ENCODE data around the gene GRWD1. TPM values are rescaled to one million over a fixed set of nuclear protein-coding genes. Genes with fewer than 3 reads are reported as not detected.

Gene GRWD1
- total and polyA plus RNA-seq, 2 of the 13 experiments (the other 11 are each of a cell fraction or from before 2014, with no cell fraction given) = 10.8 to 46.6 TPM

GRCh38 chr19:48403606-48404005 is 42.2 kb upstream of the GRWD1 start (continued):
- TF ChIP-seq, protein P1, sequence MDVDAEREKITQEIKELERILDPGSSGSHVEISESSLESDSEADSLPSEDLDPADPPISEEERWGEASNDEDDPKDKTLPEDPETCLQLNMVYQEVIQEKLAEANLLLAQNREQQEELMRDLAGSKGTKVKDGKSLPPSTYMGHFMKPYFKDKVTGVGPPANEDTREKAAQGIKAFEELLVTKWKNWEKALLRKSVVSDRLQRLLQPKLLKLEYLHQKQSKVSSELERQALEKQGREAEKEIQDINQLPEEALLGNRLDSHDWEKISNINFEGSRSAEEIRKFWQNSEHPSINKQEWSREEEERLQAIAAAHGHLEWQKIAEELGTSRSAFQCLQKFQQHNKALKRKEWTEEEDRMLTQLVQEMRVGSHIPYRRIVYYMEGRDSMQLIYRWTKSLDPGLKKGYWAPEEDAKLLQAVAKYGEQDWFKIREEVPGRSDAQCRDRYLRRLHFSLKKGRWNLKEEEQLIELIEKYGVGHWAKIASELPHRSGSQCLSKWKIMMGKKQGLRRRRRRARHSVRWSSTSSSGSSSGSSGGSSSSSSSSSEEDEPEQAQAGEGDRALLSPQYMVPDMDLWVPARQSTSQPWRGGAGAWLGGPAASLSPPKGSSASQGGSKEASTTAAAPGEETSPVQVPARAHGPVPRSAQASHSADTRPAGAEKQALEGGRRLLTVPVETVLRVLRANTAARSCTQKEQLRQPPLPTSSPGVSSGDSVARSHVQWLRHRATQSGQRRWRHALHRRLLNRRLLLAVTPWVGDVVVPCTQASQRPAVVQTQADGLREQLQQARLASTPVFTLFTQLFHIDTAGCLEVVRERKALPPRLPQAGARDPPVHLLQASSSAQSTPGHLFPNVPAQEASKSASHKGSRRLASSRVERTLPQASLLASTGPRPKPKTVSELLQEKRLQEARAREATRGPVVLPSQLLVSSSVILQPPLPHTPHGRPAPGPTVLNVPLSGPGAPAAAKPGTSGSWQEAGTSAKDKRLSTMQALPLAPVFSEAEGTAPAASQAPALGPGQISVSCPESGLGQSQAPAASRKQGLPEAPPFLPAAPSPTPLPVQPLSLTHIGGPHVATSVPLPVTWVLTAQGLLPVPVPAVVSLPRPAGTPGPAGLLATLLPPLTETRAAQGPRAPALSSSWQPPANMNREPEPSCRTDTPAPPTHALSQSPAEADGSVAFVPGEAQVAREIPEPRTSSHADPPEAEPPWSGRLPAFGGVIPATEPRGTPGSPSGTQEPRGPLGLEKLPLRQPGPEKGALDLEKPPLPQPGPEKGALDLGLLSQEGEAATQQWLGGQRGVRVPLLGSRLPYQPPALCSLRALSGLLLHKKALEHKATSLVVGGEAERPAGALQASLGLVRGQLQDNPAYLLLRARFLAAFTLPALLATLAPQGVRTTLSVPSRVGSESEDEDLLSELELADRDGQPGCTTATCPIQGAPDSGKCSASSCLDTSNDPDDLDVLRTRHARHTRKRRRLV (CRISPR knock-in tag; IDR thresholded peaks at IDR 0.05) = no peak
- TF ChIP-seq ZNF143 (CRISPR knock-in tag; IDR thresholded peaks at IDR 0.05) = peak; percentile 95
- TF ChIP-seq MATR3 (CRISPR knock-in tag; IDR thresholded peaks at IDR 0.05) = no peak
- peak; percentile 62 for TF ChIP-seq ZFY (CRISPR knock-in tag; IDR thresholded peaks at IDR 0.05)
- no peak for TF ChIP-seq ZFP36 (IDR thresholded peaks at IDR 0.05; ENCODE audit: borderline replicate concordance, low read depth, low read length, partially characterized antibody)
- peak; percentile 45; the same call in 1 of the 2 replicates for TF ChIP-seq FOXK1 (CRISPR knock-in tag; IDR thresholded peaks at IDR 0.05; ENCODE audit: borderline replicate concordance, low read depth)
- TF ChIP-seq KLF11 (CRISPR knock-in tag; IDR thresholded peaks at IDR 0.05) = no peak
- no peak for TF ChIP-seq TCF12 (IDR thresholded peaks at IDR 0.05)
- TF ChIP-seq TCF12 (CRISPR knock-in tag; IDR thresholded peaks at IDR 0.05) = no peak
- TF ChIP-seq ZNF33B (CRISPR knock-in tag; IDR thresholded peaks at IDR 0.05) = no peak
- no peak for TF ChIP-seq ZNF614 (CRISPR knock-in tag; IDR thresholded peaks at IDR 0.05; ENCODE audit: borderline replicate concordance)
- TF ChIP-seq PLSCR1 (CRISPR knock-in tag; IDR thresholded peaks at IDR 0.05; ENCODE audit: borderline replicate concordance) = no peak
- TF ChIP-seq, protein P2, sequence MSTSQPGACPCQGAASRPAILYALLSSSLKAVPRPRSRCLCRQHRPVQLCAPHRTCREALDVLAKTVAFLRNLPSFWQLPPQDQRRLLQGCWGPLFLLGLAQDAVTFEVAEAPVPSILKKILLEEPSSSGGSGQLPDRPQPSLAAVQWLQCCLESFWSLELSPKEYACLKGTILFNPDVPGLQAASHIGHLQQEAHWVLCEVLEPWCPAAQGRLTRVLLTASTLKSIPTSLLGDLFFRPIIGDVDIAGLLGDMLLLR (CRISPR knock-in tag; IDR thresholded peaks at IDR 0.05) = no peak
- TF ChIP-seq ZNF772 (CRISPR knock-in tag; IDR thresholded peaks at IDR 0.05) = no peak
- TF ChIP-seq AKNA (CRISPR knock-in tag; IDR thresholded peaks at IDR 0.05; ENCODE audit: borderline replicate concordance) = no peak
- peak; percentile 31; the same call in 1 of the 2 replicates for TF ChIP-seq GABPA (IDR thresholded peaks at IDR 0.05; ENCODE audit: low read depth, low read length)
- TF ChIP-seq GABPA (CRISPR knock-in tag; IDR thresholded peaks at IDR 0.05; ENCODE audit: low read depth) = peak; percentile 85
- TF ChIP-seq MYNN (CRISPR knock-in tag; IDR thresholded peaks at IDR 0.05; ENCODE audit: low read depth) = no peak
- TF ChIP-seq ZFAT (CRISPR knock-in tag; conservative IDR thresholded peaks at IDR 0.05) = no peak
- no peak for TF ChIP-seq ZNF451 (CRISPR knock-in tag; IDR thresholded peaks at IDR 0.05)
- peak; percentile 83; the same call in 1 of the 2 replicates for TF ChIP-seq IRF2 (CRISPR knock-in tag; IDR thresholded peaks at IDR 0.05)
- TF ChIP-seq SKI (IDR thresholded peaks at IDR 0.05; ENCODE audit: partially characterized antibody) = no peak

Data from HepG2 (cell line).